Lower leg skin (tissue), 3 donors: ENCODE results near the gene MAML1.
"Not testable (repeated sequence)": the region's sequence is repeated elsewhere in the genome, so short reads cannot be mapped to it uniquely, and the experiment has no call there.

Experiments used
- POLR2A ChIP-seq, 2 donors: fragments of 450-650 bp; IDR thresholded peaks; one replicate each; pipeline ENCODE4 v1.6.1; 2016 to 2017; ENCODE audit warnings: antibody characterized with exemption in 2 of 2, mild to moderate bottlenecking in 1 of 2, moderate library complexity in 1 of 2
- TF ChIP-seq, protein P1 (sequence below), 3 donors: fragments of 450-650 bp; IDR thresholded peaks; one replicate each; pipeline ENCODE4 v1.5.1; 2016; ENCODE audit warnings: antibody characterized with exemption in 3 of 3, mild to moderate bottlenecking in 3 of 3, moderate library complexity in 2 of 3

DNA sequence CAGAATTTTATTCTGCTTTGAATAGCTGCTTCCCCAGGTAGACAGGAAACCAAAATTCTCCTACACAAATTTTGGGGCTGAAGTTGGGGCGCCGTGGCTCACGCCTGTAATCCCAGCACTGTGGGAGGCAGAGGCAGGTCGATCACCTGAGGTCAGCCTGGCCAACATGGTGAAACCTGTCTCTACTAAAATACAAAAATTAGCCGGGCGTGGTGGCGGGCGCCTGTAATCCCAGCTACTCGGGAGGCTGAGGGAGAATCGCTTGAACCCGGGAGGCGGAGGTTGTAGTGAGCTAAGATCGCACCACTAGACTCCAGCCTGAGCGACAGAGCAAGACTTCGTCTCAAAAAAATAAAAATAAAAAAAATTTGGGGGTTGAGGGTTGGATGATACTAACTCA lies 35.1 kb upstream of the MAML1 start:
- TF ChIP-seq, protein P1, sequence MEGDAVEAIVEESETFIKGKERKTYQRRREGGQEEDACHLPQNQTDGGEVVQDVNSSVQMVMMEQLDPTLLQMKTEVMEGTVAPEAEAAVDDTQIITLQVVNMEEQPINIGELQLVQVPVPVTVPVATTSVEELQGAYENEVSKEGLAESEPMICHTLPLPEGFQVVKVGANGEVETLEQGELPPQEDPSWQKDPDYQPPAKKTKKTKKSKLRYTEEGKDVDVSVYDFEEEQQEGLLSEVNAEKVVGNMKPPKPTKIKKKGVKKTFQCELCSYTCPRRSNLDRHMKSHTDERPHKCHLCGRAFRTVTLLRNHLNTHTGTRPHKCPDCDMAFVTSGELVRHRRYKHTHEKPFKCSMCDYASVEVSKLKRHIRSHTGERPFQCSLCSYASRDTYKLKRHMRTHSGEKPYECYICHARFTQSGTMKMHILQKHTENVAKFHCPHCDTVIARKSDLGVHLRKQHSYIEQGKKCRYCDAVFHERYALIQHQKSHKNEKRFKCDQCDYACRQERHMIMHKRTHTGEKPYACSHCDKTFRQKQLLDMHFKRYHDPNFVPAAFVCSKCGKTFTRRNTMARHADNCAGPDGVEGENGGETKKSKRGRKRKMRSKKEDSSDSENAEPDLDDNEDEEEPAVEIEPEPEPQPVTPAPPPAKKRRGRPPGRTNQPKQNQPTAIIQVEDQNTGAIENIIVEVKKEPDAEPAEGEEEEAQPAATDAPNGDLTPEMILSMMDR (IDR thresholded peaks at IDR 0.05) = not testable (repeated sequence)
- not testable (repeated sequence) for TF ChIP-seq POLR2A (IDR thresholded peaks at IDR 0.05)
